Measurements from ENCODE around the gene ESF1.

GRCh38 chr20:13690943-13691342 lies 93.8 kb downstream of the ESF1 start:
- TF ChIP-seq CTCF (IDR thresholded peaks at IDR 0.05) (no peak), POLR2A (IDR thresholded peaks at IDR 0.05) (no peak)
